Kidney epithelial cell (primary cell): ENCODE data around the gene PLCB1. TPM values are rescaled to one million over a fixed set of nuclear protein-coding genes. Genes with fewer than 3 reads are reported as not detected.

Experiments used
- DNase-seq: peaks from one replicate; pipeline ENCODE4 v3.0.0-alpha.2; 2010; ENCODE audit warnings: low read depth
- H3K27me3 ChIP-seq: 2 replicates; pipeline ENCODE4 v1.6.0; 2011; ENCODE audit warnings: low read length; ENCODE audit not compliant: control insufficient read depth, insufficient read depth
- H3K36me3 ChIP-seq: 2 replicates; pipeline ENCODE4 v1.5.1; 2011; ENCODE audit warnings: low read length; ENCODE audit not compliant: control insufficient read depth, insufficient read depth
- H3K4me3 ChIP-seq: 2 replicates; pipeline ENCODE4 v1.5.1; 2011; ENCODE audit warnings: low read depth, mild to moderate bottlenecking, control low read depth, low read length
- total RNA-seq: library from RNA; depleted of rRNA; stranded (reverse); fragments of >200 nt; gene quantifications from 2 replicates; pipeline ENCODE4 v1.2.3, GENCODE V29; 2015
- TF ChIP-seq, protein P1 (sequence below): IDR thresholded peaks from 2 replicates; pipeline ENCODE4 v1.5.1; 2011; ENCODE audit warnings: mild to moderate bottlenecking, moderate library complexity, low read length, control low read depth, inconsistent platforms; ENCODE audit not compliant: insufficient read depth, poor library complexity, severe bottlenecking

PLCB1 gene
- total RNA-seq, 1 donor from 2014 or later = 5.1 TPM

- DNase-seq = no peak
- H3K4me3 ChIP-seq = no peak overlapping the region
- H3K27me3 ChIP-seq = no peaks in the 10 kb centered on the region
- TF ChIP-seq, protein P1, sequence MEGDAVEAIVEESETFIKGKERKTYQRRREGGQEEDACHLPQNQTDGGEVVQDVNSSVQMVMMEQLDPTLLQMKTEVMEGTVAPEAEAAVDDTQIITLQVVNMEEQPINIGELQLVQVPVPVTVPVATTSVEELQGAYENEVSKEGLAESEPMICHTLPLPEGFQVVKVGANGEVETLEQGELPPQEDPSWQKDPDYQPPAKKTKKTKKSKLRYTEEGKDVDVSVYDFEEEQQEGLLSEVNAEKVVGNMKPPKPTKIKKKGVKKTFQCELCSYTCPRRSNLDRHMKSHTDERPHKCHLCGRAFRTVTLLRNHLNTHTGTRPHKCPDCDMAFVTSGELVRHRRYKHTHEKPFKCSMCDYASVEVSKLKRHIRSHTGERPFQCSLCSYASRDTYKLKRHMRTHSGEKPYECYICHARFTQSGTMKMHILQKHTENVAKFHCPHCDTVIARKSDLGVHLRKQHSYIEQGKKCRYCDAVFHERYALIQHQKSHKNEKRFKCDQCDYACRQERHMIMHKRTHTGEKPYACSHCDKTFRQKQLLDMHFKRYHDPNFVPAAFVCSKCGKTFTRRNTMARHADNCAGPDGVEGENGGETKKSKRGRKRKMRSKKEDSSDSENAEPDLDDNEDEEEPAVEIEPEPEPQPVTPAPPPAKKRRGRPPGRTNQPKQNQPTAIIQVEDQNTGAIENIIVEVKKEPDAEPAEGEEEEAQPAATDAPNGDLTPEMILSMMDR = no peak
- H3K36me3 ChIP-seq = no peaks in the 10 kb centered on the region
Measured at GRCh38 chr20:8870652-8871051, 738.6 kb downstream of the PLCB1 start.

- H3K4me3 ChIP-seq = no peak overlapping the region
- TF ChIP-seq, protein P1 = no peak
- H3K27me3 ChIP-seq = no peaks in the 10 kb centered on the region
- no peaks in the 10 kb centered on the region for H3K36me3 ChIP-seq
- DNase-seq = no peak
Measured at GRCh38 chr20:8874437-8874836, 742.4 kb downstream of the PLCB1 start.

DNA sequence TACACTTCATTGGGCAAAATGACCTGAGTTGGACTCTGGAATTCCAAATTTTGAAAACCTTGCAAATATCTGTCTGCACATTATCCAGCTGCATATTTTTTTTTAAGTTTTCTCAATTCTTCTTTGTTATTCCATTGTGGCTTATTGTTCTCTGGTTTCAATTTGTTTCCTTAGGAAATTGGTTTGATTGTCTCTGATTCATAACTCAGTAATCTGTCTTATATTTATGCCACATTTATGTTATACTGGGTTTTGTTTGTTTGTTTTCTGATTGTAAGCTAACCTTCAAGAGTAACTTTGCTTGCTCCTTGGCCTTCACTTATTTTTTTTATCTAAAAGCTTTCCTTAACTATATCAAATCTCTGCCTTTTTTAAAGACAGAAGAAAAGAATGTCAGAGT lies 743.5 kb downstream of the PLCB1 start:
- Histone ChIP-seq H3K36me3 (no peaks in the 10 kb centered on the region), H3K27me3 (no peaks in the 10 kb centered on the region), H3K4me3 (no peak overlapping the region)
- TF ChIP-seq, protein P1 = no peak
- no peak for DNase-seq

DNA sequence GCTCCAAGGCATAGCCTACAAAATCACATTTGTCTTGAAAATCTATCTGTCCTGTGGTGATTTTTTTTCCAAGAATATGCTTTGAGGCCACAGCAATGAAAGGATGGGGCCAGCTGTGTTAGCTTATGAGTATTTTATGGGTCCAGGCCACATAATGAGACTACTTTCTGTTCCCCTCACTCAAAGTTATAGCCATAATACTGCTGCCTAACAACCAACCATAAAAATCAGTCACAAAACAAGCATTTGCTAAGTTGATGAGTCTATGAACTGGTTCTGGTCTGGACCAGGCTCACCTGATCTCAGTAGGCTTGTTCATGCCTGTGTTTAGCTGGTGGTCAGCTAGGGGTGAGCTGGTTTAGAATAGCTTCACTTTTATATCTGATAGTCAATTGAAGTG lies 744.3 kb downstream of the PLCB1 start:
- no peaks in the 10 kb centered on the region for H3K27me3 ChIP-seq
- TF ChIP-seq, protein P1 = no peak
- no peak for DNase-seq
- no peak overlapping the region for H3K4me3 ChIP-seq
- no peaks in the 10 kb centered on the region for H3K36me3 ChIP-seq

GRCh38 chr20:8877294-8877693 lies 745.2 kb downstream of the PLCB1 start:
- H3K36me3 ChIP-seq = no peaks in the 10 kb centered on the region
- no peak for DNase-seq
- H3K4me3 ChIP-seq = no peak overlapping the region
- TF ChIP-seq, protein P1 = no peak
- H3K27me3 ChIP-seq = no peaks in the 10 kb centered on the region

DNA sequence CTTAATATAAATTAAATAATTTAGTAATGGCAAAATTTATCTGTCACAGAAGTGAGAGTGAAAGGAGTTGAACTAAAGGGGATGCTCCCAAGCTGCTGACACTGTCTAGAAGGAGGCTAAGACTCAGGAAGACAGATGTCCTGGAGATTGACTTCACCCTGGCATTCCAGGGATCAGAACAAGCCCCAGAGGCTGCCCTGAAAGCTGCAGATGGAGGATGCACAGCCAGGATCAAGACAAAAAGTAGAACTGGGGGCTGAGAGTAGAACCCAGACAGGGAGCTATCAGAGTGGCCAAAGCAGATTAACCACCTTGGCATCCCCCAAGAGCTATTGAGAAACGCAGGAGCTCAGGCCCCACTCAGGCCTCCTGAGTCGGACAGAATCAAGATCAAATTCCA lies 747.6 kb downstream of the PLCB1 start:
- Histone ChIP-seq H3K4me3 (no peak overlapping the region), H3K27me3 (no peaks in the 10 kb centered on the region), H3K36me3 (no peaks in the 10 kb centered on the region)
- DNase-seq = no peak
- TF ChIP-seq, protein P1 = no peak
